Panc1 (cell line): ENCODE data around the gene OVOL2. TPM values are rescaled to one million over a fixed set of nuclear protein-coding genes. Genes with fewer than 3 reads are reported as not detected.

Experiments used
- ATAC-seq: fragments of 200-7000 bp; cut with Tn5 transposase; 2 replicates; pipeline ENCODE4 v1.9.1; 2020; ENCODE audit warnings: mild to moderate bottlenecking, moderate library complexity
- BruUV-seq: library from RNA; stranded (reverse); fragments of 400-500 nt; replicated peaks from 2 replicates; lab custom pipeline; 2021; lab: Mats Ljungman, UMichigan
- CTCF ChIA-PET: fragments of 300-600 bp; sonication (Branson Sonifier 250); formaldehyde crosslinking; loops from one replicate; lab custom pipeline; 2022; ENCODE audit warnings: antibody characterized with exemption; lab: Charles Lee
- POLR2A ChIA-PET: fragments of 300-600 bp; sonication (Branson Sonifier 250); formaldehyde crosslinking; loops from one replicate; lab custom pipeline; 2022; ENCODE audit warnings: antibody characterized with exemption; lab: Charles Lee
- DNase-seq: peaks from one replicate; pipeline ENCODE4 v3.0.0-alpha.2; 2010; ENCODE audit warnings: low read depth, low spot score
- H3K27ac ChIP-seq: 2 replicates; pipeline ENCODE4 v1.5.1; 2011; ENCODE audit warnings: mild to moderate bottlenecking, low read length, inconsistent platforms
- H3K27me3 ChIP-seq: fragments of 200-500 bp; sonication (Bioruptor generic); 2 replicates; pipeline ENCODE4 v1.6.0; 2014; ENCODE audit warnings: low read length, inconsistent platforms; ENCODE audit not compliant: control insufficient read depth, insufficient read depth
- H3K36me3 ChIP-seq: fragments of 200-500 bp; sonication (Bioruptor generic); 2 replicates; pipeline ENCODE4 v1.5.1; 2014; ENCODE audit warnings: inconsistent platforms, mild to moderate bottlenecking, low read length, moderate library complexity; ENCODE audit not compliant: control insufficient read depth, insufficient read depth
- H3K4me1 ChIP-seq: 2 replicates; pipeline ENCODE4 v1.5.1; 2011; ENCODE audit warnings: inconsistent platforms, mild to moderate bottlenecking, low read length, moderate library complexity; ENCODE audit not compliant: control insufficient read depth, insufficient read depth
- H3K4me3 ChIP-seq, 2 experiments: 2 replicates each; pipeline ENCODE4 v1.5.1; 2011 to 2012; ENCODE audit warnings: low read depth in 2 of 2, low read length in 2 of 2, mild to moderate bottlenecking in 2 of 2, inconsistent platforms in 1 of 2, moderate library complexity in 1 of 2
- H3K9me3 ChIP-seq: fragments of 200-500 bp; sonication (Bioruptor generic); 2 replicates; pipeline ENCODE4 v1.5.1; 2014; ENCODE audit warnings: low read depth, mild to moderate bottlenecking, inconsistent platforms, low read length, moderate library complexity; ENCODE audit not compliant: control insufficient read depth, insufficient read depth
- POLR2AphosphoS5 ChIP-seq: IDR thresholded peaks from 2 replicates; pipeline ENCODE4 v1.6.1; 2012; ENCODE audit warnings: mild to moderate bottlenecking, low read depth, low read length, moderate library complexity
- SIN3A ChIP-seq: IDR thresholded peaks from 2 replicates; pipeline ENCODE4 v1.6.1; 2012; ENCODE audit warnings: low read depth, mild to moderate bottlenecking, low read length, moderate library complexity, borderline replicate concordance; ENCODE audit not compliant: insufficient read depth
- TCF7L2 ChIP-seq: IDR thresholded peaks from 2 replicates; pipeline ENCODE4 v1.6.1; 2011; ENCODE audit warnings: mild to moderate bottlenecking, low read depth, low read length, inconsistent platforms
- in situ Hi-C: cut with HindIII; loops from 2 replicates; pipeline ENCODE4 v1.10.0; 2016; ENCODE audit warnings: low sequenced_read_pairs, low pct_unique_long_range_greater_than_20kb
- intact Hi-C: fragments of 100-400 bp; cut with micrococcal nuclease; formaldehyde crosslinking; loops from one replicate; pipeline ENCODE4 v1.10.0; 2022; ENCODE audit not compliant: unreplicated experiment
- total RNA-seq: library from RNA; stranded (reverse); gene quantifications from one replicate; pipeline ENCODE4 v1.2.1, GENCODE V29; 2021; ENCODE audit not compliant: unreplicated experiment
- TF ChIP-seq, protein P1 (sequence below): fragments of 450-650 bp; IDR thresholded peaks from 2 replicates; pipeline ENCODE4 v1.5.1; 2017; ENCODE audit warnings: mild to moderate bottlenecking
- TF ChIP-seq, protein P2 (sequence below), 2 experiments: IDR thresholded peaks; 2 replicates each; pipeline ENCODE4 v1.6.1; 2011 to 2012; ENCODE audit warnings: low read depth in 2 of 2, control low read depth in 1 of 2, low read length in 1 of 2, mild to moderate bottlenecking in 1 of 2, moderate library complexity in 1 of 2; ENCODE audit not compliant: insufficient read depth in 1 of 2

The OVOL2 gene
- total RNA-seq, 1 experiment from 2014 or later, result 0.77 TPM

DNA sequence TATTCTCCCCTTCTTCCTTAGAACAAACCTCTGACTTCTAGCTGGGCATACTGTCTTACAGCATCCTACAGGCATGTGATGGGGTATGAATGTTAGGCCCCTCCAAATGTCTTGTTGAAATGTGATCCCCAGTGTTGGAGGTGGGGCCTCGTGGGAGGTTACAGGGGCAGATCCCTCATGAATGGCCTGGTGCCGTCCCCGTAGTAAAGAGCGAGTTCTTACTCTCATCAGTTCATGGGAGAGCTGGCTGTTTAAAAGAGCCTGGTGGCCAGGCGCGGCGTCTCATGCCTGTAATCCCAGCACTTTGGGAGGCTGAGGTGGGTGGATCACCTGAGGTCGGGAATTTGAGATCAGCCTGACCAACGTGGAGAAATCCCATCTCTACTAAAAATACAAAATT, 15.5 kb downstream of the OVOL2 start:
- TF ChIP-seq, protein P1, sequence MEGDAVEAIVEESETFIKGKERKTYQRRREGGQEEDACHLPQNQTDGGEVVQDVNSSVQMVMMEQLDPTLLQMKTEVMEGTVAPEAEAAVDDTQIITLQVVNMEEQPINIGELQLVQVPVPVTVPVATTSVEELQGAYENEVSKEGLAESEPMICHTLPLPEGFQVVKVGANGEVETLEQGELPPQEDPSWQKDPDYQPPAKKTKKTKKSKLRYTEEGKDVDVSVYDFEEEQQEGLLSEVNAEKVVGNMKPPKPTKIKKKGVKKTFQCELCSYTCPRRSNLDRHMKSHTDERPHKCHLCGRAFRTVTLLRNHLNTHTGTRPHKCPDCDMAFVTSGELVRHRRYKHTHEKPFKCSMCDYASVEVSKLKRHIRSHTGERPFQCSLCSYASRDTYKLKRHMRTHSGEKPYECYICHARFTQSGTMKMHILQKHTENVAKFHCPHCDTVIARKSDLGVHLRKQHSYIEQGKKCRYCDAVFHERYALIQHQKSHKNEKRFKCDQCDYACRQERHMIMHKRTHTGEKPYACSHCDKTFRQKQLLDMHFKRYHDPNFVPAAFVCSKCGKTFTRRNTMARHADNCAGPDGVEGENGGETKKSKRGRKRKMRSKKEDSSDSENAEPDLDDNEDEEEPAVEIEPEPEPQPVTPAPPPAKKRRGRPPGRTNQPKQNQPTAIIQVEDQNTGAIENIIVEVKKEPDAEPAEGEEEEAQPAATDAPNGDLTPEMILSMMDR, result no peak
- no peak for TF ChIP-seq TCF7L2
- TF ChIP-seq POLR2AphosphoS5, result no peak
- TF ChIP-seq SIN3A, result no peak
- TF ChIP-seq, protein P2, sequence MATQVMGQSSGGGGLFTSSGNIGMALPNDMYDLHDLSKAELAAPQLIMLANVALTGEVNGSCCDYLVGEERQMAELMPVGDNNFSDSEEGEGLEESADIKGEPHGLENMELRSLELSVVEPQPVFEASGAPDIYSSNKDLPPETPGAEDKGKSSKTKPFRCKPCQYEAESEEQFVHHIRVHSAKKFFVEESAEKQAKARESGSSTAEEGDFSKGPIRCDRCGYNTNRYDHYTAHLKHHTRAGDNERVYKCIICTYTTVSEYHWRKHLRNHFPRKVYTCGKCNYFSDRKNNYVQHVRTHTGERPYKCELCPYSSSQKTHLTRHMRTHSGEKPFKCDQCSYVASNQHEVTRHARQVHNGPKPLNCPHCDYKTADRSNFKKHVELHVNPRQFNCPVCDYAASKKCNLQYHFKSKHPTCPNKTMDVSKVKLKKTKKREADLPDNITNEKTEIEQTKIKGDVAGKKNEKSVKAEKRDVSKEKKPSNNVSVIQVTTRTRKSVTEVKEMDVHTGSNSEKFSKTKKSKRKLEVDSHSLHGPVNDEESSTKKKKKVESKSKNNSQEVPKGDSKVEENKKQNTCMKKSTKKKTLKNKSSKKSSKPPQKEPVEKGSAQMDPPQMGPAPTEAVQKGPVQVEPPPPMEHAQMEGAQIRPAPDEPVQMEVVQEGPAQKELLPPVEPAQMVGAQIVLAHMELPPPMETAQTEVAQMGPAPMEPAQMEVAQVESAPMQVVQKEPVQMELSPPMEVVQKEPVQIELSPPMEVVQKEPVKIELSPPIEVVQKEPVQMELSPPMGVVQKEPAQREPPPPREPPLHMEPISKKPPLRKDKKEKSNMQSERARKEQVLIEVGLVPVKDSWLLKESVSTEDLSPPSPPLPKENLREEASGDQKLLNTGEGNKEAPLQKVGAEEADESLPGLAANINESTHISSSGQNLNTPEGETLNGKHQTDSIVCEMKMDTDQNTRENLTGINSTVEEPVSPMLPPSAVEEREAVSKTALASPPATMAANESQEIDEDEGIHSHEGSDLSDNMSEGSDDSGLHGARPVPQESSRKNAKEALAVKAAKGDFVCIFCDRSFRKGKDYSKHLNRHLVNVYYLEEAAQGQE (IDR thresholded peaks at IDR 0.05; ENCODE audit: insufficient read depth in 1 of 2, low read depth in 2 of 2, low read length in 1 of 2), result no peak
- H3K27me3 ChIP-seq, result 0 out of 2 replicates have a peak, but pooled peaks cover 3% of the 10 kb centered on the region
- no peak overlapping the region for H3K4me3 ChIP-seq
- no TSS peak for BruUV-seq
- ChIA-PET POLR2A (no interaction called here), CTCF (no interaction called here)
- no peaks in the 10 kb centered on the region for H3K9me3 ChIP-seq
- no peak overlapping the region for H3K27ac ChIP-seq
- intact Hi-C loops (no loop called here), in situ Hi-C loops (no loop called here)
- no peaks in the 10 kb centered on the region for H3K4me1 ChIP-seq
- no peaks in the 10 kb centered on the region for H3K36me3 ChIP-seq
- DNase-seq (no peak), ATAC-seq (no peak)

DNA sequence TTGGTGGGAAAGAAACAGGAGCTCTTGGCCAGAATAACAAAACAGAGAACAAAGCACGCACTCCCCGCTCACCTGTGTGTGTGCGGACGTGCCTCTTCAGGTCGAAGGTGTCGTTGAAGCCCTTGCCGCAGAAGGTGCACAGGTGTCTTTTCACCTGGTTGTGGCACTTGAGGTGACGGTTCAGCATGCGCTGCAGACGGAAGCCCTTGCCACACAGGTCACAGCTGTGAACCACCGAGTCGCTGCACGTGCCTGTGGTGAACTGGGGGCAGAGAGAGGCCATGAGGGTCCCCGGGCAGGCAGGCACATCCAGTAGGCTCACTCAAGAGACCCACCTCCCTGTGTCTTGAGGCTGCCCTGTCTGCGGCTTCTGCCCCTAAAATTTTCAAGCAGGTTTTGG, 16.3 kb downstream of the OVOL2 start:
- CTCF ChIA-PET, result no interaction called here
- BruUV-seq, result no TSS peak
- POLR2A ChIA-PET, result no interaction called here

More for the DNA sequence above, 16.3 kb downstream of the OVOL2 start:
- ATAC-seq (no peak), DNase-seq (no peak)
- TF ChIP-seq, protein P1, result no peak
- TF ChIP-seq, protein P2 (IDR thresholded peaks at IDR 0.05; ENCODE audit: insufficient read depth in 1 of 2, low read depth in 2 of 2, low read length in 1 of 2), result no peak
- TF ChIP-seq POLR2AphosphoS5, result no peak
- H3K4me1 ChIP-seq, result no peaks in the 10 kb centered on the region
- no peaks in the 10 kb centered on the region for H3K9me3 ChIP-seq
- H3K36me3 ChIP-seq, result no peaks in the 10 kb centered on the region
- intact Hi-C loops, result no loop called here
- no peaks in the 10 kb centered on the region for H3K27me3 ChIP-seq
- H3K27ac ChIP-seq, result no peak overlapping the region
- no peak overlapping the region for H3K4me3 ChIP-seq
- in situ Hi-C loops, result no loop called here
